Heart left ventricle (tissue), 13 donors: ENCODE results near the gene CST7.
A peak's percentile ranks its signal among the peaks of the same experiment; 100 is the strongest.

Experiments
- POLR2A ChIP-seq, 2 donors: fragments of 450-650 bp; IDR thresholded peaks; one replicate each; pipeline ENCODE4 v1.6.1; 2017; ENCODE audit warnings: antibody characterized with exemption in 2 of 2, mild to moderate bottlenecking in 2 of 2, moderate library complexity in 2 of 2
- TF ChIP-seq, protein P1 (sequence below), 12 donors: fragments of 200-600 bp; sonication (generic) in 4 of 12; IDR thresholded peaks; one replicate each; pipeline versions ENCODE4 v1.5.0 to v1.8.0; 2018 to 2022; ENCODE audit warnings: antibody characterized with exemption in 12 of 12, mild to moderate bottlenecking in 5 of 12
- donor health status: ischemic (EF 13 %, LVEDD 7.1; RV severe dilation, severe dysfunction).
- donor health status: DM: no; HTN: yes; CAD: no.
- donor health status: DM: no; HTN: no; CAD: no.
- donor health status: ischemic (EF 25% LVEDD 6.9; RV normal size, moderate dysfunction).
- donor health status: ischemic (EF 25% LVEDD 5.7; RV mildly dilated, moderate dysfunction).
- donor health status: ischemic (EF 35%, LVEDD 5.7; RV mildly dilated, moderate dysfunction).
- donor health status: nonischemic (EF 11% LVEDD 7.7; RV severe dilation, severe dysfunction).
- donor health status: DM: yes; HTN: yes; CAD: no.
- donor health status: PGD.
- donor health status: ischemic (EF 29% LVEDD 5.4; RV normal size, mild dysfunction).
- donor health status: nonischemic (EF 23%, LVEDD 6.1; RV moderate dilation, normal function).

DNA sequence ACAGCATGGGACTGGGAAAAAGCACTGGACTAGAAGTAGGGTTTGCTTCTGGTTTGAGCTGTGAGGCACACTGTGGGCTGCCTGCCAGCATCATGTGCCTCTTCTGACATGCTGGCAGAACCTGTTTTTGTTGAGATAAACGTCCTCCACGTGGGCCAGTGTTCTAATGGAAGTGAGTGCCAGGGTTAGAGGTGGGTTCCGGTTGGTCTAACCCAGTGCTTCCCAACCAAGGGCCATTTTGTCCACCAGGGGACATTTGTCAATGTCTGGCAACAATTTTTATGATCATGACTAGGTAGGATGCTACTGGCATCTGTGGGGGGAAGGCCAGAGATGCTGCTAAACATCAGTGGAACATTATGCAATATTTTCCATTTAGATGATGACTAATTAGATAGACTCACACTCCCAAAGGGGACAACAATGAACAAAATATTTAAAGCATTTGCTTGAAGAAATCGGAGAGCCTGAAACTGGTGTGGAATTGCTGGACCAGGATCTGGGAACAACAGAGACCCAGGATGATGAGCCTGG, 51.3 kb downstream of the CST7 start:
- TF ChIP-seq, protein P1, sequence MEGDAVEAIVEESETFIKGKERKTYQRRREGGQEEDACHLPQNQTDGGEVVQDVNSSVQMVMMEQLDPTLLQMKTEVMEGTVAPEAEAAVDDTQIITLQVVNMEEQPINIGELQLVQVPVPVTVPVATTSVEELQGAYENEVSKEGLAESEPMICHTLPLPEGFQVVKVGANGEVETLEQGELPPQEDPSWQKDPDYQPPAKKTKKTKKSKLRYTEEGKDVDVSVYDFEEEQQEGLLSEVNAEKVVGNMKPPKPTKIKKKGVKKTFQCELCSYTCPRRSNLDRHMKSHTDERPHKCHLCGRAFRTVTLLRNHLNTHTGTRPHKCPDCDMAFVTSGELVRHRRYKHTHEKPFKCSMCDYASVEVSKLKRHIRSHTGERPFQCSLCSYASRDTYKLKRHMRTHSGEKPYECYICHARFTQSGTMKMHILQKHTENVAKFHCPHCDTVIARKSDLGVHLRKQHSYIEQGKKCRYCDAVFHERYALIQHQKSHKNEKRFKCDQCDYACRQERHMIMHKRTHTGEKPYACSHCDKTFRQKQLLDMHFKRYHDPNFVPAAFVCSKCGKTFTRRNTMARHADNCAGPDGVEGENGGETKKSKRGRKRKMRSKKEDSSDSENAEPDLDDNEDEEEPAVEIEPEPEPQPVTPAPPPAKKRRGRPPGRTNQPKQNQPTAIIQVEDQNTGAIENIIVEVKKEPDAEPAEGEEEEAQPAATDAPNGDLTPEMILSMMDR (IDR thresholded peaks at IDR 0.05): peak in 2 of 12 donors; percentile 13
- TF ChIP-seq POLR2A (IDR thresholded peaks at IDR 0.05): no peak
